ENCODE measurements around the gene MRPL37.

GRCh38 chr1:54221867-54222484, 22.0 kb downstream of the MRPL37 start:
- no peak for TF ChIP-seq ZNF510 (tag by site-specific recombination; IDR thresholded peaks at IDR 0.05; ENCODE audit: insufficient replicate concordance)
- TF ChIP-seq CTCF (tag by site-specific recombination; IDR thresholded peaks at IDR 0.05), result no peak
- TF ChIP-seq ZBTB48 (tag by site-specific recombination; IDR thresholded peaks at IDR 0.05), result no peak
- TF ChIP-seq ZBTB8A (tag by site-specific recombination; IDR thresholded peaks at IDR 0.05), result no peak
- no peak for TF ChIP-seq ZNF585B (tag by site-specific recombination; IDR thresholded peaks at IDR 0.05)
- TF ChIP-seq ZNF274 (IDR thresholded peaks at IDR 0.05; ENCODE audit: low read length), result no peak
- no peak for TF ChIP-seq ZNF274 (tag by site-specific recombination; IDR thresholded peaks at IDR 0.05; ENCODE audit: borderline replicate concordance)
- TF ChIP-seq ZNF132 (tag by site-specific recombination; IDR thresholded peaks at IDR 0.05; ENCODE audit: borderline replicate concordance), result no peak
- TF ChIP-seq ZNF677 (tag by site-specific recombination; IDR thresholded peaks at IDR 0.05), result no peak
- TF ChIP-seq ZBTB1 (tag by site-specific recombination; IDR thresholded peaks at IDR 0.05), result no peak
- TF ChIP-seq REST (tag by site-specific recombination; IDR thresholded peaks at IDR 0.05), result no peak
- TF ChIP-seq ATF2 (tag by site-specific recombination; IDR thresholded peaks at IDR 0.05; ENCODE audit: low read depth), result no peak
- no peak for TF ChIP-seq ZNF280C (tag by site-specific recombination; IDR thresholded peaks at IDR 0.05)
- no peak for TF ChIP-seq ZNF837 (tag by site-specific recombination; IDR thresholded peaks at IDR 0.05)

Measured in HEK293 (cell line).